HEK293 (cell line): Measurements from ENCODE around the gene LIN52.

ENCODE experiments used
- CTCF ChIA-PET: fragments of 350-600 bp; formaldehyde crosslinking; extraction: SDS; loops from one replicate; lab custom pipeline; 2021; ENCODE audit warnings: antibody characterized with exemption; lab: Yijun Ruan, JAX
- POLR2A ChIA-PET: fragments of 300-600 bp; formaldehyde crosslinking; extraction: SDS; loops from one replicate; lab custom pipeline; 2020; ENCODE audit warnings: antibody characterized with exemption, inconsistent platforms; lab: Yijun Ruan, JAX
- H3K27ac ChIP-seq: fragments of 200-500 bp; sonication (Bioruptor generic); 2 replicates; pipeline ENCODE4 v1.5.1; 2014; ENCODE audit warnings: low read depth, low read length, control low read depth, inconsistent platforms; ENCODE audit errors: extremely low read depth
- H3K36me3 ChIP-seq, 2 experiments: fragments of 200-500 bp in 1 of 2; sonication (Bioruptor generic) in 1 of 2; 1 replicate in 1 of 2; 2 replicates in 1 of 2; pipeline ENCODE4 v1.5.1; 2014 to 2017; ENCODE audit warnings: inconsistent platforms in 2 of 2, low read length in 2 of 2; ENCODE audit not compliant: control insufficient read depth in 2 of 2, insufficient read depth in 1 of 2
- H3K4me1 ChIP-seq: fragments of 200-500 bp; sonication (Bioruptor generic); 2 replicates; pipeline ENCODE4 v1.5.1; 2014; ENCODE audit warnings: mild to moderate bottlenecking, low read length, inconsistent platforms; ENCODE audit not compliant: control insufficient read depth, insufficient read depth
- H3K4me3 ChIP-seq: 2 replicates; pipeline ENCODE4 v1.5.1; 2011; ENCODE audit warnings: low read depth, mild to moderate bottlenecking, control low read depth, low read length, moderate library complexity
- H3K9me3 ChIP-seq: fragments of 200-500 bp; sonication (Bioruptor generic); 2 replicates; pipeline ENCODE4 v1.5.1; 2014; ENCODE audit warnings: low read depth, low read length, inconsistent platforms; ENCODE audit not compliant: control insufficient read depth, insufficient read depth
- EGR2 ChIP-seq: fragments of 450-650 bp; formaldehyde crosslinking; IDR thresholded peaks from 2 replicates; pipeline ENCODE4 v1.5.1; 2016; ENCODE audit warnings: low read depth, missing biosample characterization, missing genetic modification characterization
- GLI2 ChIP-seq: fragments of 450-650 bp; formaldehyde crosslinking; IDR thresholded peaks from 2 replicates; pipeline ENCODE4; 2017; ENCODE audit warnings: missing biosample characterization, missing genetic modification characterization, low read depth, borderline replicate concordance
- MYNN ChIP-seq: fragments of 450-650 bp; formaldehyde crosslinking; IDR thresholded peaks from 2 replicates; pipeline ENCODE4 v1.5.1; 2016; ENCODE audit warnings: missing biosample characterization, missing genetic modification characterization, borderline replicate concordance
- WT1 ChIP-seq: fragments of 450-650 bp; formaldehyde crosslinking; IDR thresholded peaks from 2 replicates; pipeline ENCODE4 v1.5.1; 2016; ENCODE audit warnings: missing biosample characterization, missing genetic modification characterization
- YY2 ChIP-seq: fragments of 450-650 bp; formaldehyde crosslinking; IDR thresholded peaks from 2 replicates; pipeline ENCODE4 v1.5.1; 2016; ENCODE audit warnings: missing biosample characterization, missing genetic modification characterization
- ZBTB17 ChIP-seq: fragments of 450-650 bp; formaldehyde crosslinking; IDR thresholded peaks from 2 replicates; pipeline ENCODE4 v1.5.1; 2016; ENCODE audit warnings: missing biosample characterization, missing genetic modification characterization
- ZBTB8A ChIP-seq: fragments of 450-650 bp; formaldehyde crosslinking; IDR thresholded peaks from 2 replicates; pipeline ENCODE4 v1.5.1; 2016; ENCODE audit warnings: missing biosample characterization, missing genetic modification characterization
- ZNF112 ChIP-seq: fragments of 450-650 bp; formaldehyde crosslinking; IDR thresholded peaks from 2 replicates; pipeline ENCODE4 v1.5.0; 2017; ENCODE audit warnings: missing biosample characterization, missing genetic modification characterization
- ZNF114 ChIP-seq: fragments of 450-650 bp; formaldehyde crosslinking; IDR thresholded peaks from 2 replicates; pipeline ENCODE4 v1.5.0; 2017; ENCODE audit warnings: missing biosample characterization, missing genetic modification characterization
- ZNF138 ChIP-seq: fragments of 450-650 bp; formaldehyde crosslinking; IDR thresholded peaks from 2 replicates; pipeline ENCODE4 v1.5.1; 2016; ENCODE audit warnings: missing biosample characterization, missing genetic modification characterization, borderline replicate concordance
- ZNF274 ChIP-seq, 2 experiments: fragments of 200-500 bp in 1 of 2; fragments of 450-650 bp in 1 of 2; sonication (Bioruptor generic) in 1 of 2; formaldehyde crosslinking in 1 of 2; IDR thresholded peaks; 2 replicates each; pipeline versions ENCODE4 v1.5.1 to v1.6.1; 2014 to 2016; ENCODE audit warnings: borderline replicate concordance in 1 of 2, inconsistent platforms in 1 of 2, low read length in 1 of 2, missing biosample characterization in 1 of 2, missing genetic modification characterization in 1 of 2
- ZNF37A ChIP-seq: fragments of 450-650 bp; IDR thresholded peaks from 2 replicates; pipeline ENCODE4 v1.5.1; 2018; ENCODE audit warnings: missing biosample characterization, missing genetic modification characterization
- ZNF391 ChIP-seq: fragments of 450-650 bp; formaldehyde crosslinking; IDR thresholded peaks from 2 replicates; pipeline ENCODE4 v1.5.1; 2016; ENCODE audit warnings: low read depth, missing biosample characterization, missing genetic modification characterization, borderline replicate concordance
- ZNF521 ChIP-seq: fragments of 450-650 bp; formaldehyde crosslinking; IDR thresholded peaks from 2 replicates; pipeline ENCODE4 v1.5.1; 2017; ENCODE audit warnings: missing biosample characterization, mild to moderate bottlenecking, missing genetic modification characterization
- ZNF560 ChIP-seq: fragments of 450-650 bp; formaldehyde crosslinking; IDR thresholded peaks from 2 replicates; pipeline ENCODE4 v1.5.1; 2017; ENCODE audit warnings: missing biosample characterization, missing genetic modification characterization, borderline replicate concordance
- ZNF585B ChIP-seq: fragments of 450-650 bp; formaldehyde crosslinking; IDR thresholded peaks from 2 replicates; pipeline ENCODE4 v1.5.1; 2016; ENCODE audit warnings: missing biosample characterization, missing genetic modification characterization
- ZNF600 ChIP-seq: fragments of 450-650 bp; formaldehyde crosslinking; IDR thresholded peaks from 2 replicates; pipeline ENCODE4 v1.5.1; 2016; ENCODE audit warnings: missing biosample characterization, missing genetic modification characterization
- ZNF670 ChIP-seq: fragments of 450-650 bp; formaldehyde crosslinking; IDR thresholded peaks from 2 replicates; pipeline ENCODE4 v1.5.1; 2016; ENCODE audit warnings: missing biosample characterization, missing genetic modification characterization, low read depth
- ZSCAN30 ChIP-seq: fragments of 450-650 bp; IDR thresholded peaks from 2 replicates; pipeline ENCODE4 v1.5.1; 2018; ENCODE audit warnings: missing biosample characterization, mild to moderate bottlenecking, missing genetic modification characterization, moderate library complexity
- TF ChIP-seq, protein P1 (sequence below): fragments of 450-650 bp; formaldehyde crosslinking; IDR thresholded peaks from 2 replicates; pipeline ENCODE4 v1.5.1; 2016; ENCODE audit warnings: missing biosample characterization, missing genetic modification characterization, borderline replicate concordance
- TF ChIP-seq, protein P2 (sequence below): sonication (generic); formaldehyde crosslinking; IDR thresholded peaks from 2 replicates; pipeline ENCODE4 v1.8.1; 2022; ENCODE audit warnings: mild to moderate bottlenecking, moderate library complexity, missing genetic modification reagents
- TF ChIP-seq, protein P3 (sequence below): fragments of 450-650 bp; formaldehyde crosslinking; IDR thresholded peaks from 2 replicates; pipeline ENCODE4 v1.5.1; 2016; ENCODE audit warnings: missing biosample characterization, missing genetic modification characterization
- TF ChIP-seq, protein P4 (sequence below): fragments of 450-650 bp; IDR thresholded peaks from 2 replicates; pipeline ENCODE4 v1.5.1; 2018; ENCODE audit warnings: missing biosample characterization, missing genetic modification characterization

Gene LIN52

DNA sequence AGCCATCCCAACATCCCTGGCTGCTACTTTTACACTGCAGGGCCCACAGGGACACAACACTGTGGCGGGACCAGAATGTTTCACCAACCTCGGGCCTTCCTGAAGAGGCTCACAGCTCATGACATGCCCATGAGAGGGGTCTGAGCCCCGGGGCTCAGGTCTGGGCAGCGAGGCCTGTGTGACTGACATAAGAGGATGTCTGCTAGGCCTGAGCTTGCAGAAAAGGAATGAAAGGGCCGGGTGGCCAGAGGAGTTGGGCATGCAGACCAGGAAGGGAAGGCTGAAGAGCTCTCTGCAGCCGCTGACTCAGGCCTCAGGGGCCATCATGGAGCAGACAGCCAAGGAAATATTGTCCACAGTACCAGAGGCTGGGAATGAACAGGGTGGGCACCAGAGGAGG is 136.2 kb downstream of the LIN52 start (continued):
- TF ChIP-seq, protein P1, sequence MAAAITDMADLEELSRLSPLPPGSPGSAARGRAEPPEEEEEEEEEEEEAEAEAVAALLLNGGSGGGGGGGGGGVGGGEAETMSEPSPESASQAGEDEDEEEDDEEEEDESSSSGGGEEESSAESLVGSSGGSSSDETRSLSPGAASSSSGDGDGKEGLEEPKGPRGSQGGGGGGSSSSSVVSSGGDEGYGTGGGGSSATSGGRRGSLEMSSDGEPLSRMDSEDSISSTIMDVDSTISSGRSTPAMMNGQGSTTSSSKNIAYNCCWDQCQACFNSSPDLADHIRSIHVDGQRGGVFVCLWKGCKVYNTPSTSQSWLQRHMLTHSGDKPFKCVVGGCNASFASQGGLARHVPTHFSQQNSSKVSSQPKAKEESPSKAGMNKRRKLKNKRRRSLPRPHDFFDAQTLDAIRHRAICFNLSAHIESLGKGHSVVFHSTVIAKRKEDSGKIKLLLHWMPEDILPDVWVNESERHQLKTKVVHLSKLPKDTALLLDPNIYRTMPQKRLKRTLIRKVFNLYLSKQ (tag by site-specific recombination) = no peak
- no peak for TF ChIP-seq ZNF600 (tag by site-specific recombination)
- TF ChIP-seq ZNF391 (tag by site-specific recombination) = no peak

DNA sequence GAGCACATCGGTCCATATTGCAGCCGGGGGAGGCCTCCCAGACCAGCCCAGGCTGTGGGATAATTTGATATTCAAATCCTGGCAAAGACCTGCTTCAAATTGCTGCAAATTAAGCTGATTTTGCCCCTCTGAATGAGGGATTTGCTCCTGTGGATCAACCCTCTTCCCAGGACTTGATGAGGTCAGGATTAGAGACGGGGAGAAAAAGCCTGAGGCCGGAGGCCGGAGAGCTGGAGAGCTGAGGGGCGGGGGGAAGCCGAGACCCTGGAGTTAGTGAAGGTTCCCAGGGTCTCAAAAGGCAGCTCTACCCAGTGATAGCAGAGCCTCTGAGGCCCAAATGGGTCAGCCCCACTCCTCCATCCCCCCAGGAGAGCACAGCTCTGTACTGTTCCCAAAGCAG is 137.0 kb downstream of the LIN52 start:
- CTCF ChIA-PET = interaction anchor here (1.0 to 2.2 kb wide), 4 partner anchors 14 to 36 kb away, joined by 3 to 7 read pairs (median 4); no protein-coding TSS in a partner anchor
- Histone ChIP-seq H3K4me1 (no peaks in the 10 kb centered on the region), H3K36me3 (no peaks in the 10 kb centered on the region)
- TF ChIP-seq ZBTB8A = no peak
- TF ChIP-seq YY2 (tag by site-specific recombination) = no peak
- no peak for TF ChIP-seq ZNF521 (tag by site-specific recombination)
- no peak for TF ChIP-seq GLI2 (tag by site-specific recombination)
- TF ChIP-seq, protein P2, sequence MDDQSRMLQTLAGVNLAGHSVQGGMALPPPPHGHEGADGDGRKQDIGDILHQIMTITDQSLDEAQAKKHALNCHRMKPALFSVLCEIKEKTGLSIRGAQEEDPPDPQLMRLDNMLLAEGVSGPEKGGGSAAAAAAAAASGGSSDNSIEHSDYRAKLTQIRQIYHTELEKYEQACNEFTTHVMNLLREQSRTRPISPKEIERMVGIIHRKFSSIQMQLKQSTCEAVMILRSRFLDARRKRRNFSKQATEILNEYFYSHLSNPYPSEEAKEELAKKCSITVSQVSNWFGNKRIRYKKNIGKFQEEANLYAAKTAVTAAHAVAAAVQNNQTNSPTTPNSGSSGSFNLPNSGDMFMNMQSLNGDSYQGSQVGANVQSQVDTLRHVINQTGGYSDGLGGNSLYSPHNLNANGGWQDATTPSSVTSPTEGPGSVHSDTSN (CRISPR knock-in tag) = no peak
- no peak for TF ChIP-seq ZSCAN30 (tag by site-specific recombination)
- TF ChIP-seq ZNF37A = no peak
- TF ChIP-seq ZNF560 = no peak
- TF ChIP-seq ZNF138 = no peak
- TF ChIP-seq EGR2 (tag by site-specific recombination) = no peak
- no peak for TF ChIP-seq ZNF670
- TF ChIP-seq, protein P3, sequence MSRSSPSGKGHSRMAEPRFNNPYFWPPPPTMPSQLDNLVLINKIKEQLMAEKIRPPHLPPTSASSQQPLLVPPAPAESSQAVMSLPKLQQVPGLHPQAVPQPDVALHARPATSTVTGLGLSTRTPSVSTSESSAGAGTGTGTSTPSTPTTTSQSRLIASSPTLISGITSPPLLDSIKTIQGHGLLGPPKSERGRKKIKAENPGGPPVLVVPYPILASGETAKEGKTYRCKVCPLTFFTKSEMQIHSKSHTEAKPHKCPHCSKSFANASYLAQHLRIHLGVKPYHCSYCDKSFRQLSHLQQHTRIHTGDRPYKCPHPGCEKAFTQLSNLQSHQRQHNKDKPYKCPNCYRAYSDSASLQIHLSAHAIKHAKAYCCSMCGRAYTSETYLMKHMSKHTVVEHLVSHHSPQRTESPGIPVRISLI (tag by site-specific recombination) = no peak
- no peak for TF ChIP-seq ZNF585B (tag by site-specific recombination)
- no peak for TF ChIP-seq ZNF274 (IDR thresholded peaks at IDR 0.05; ENCODE audit: low read length)
- TF ChIP-seq ZNF274 (tag by site-specific recombination; IDR thresholded peaks at IDR 0.05; ENCODE audit: borderline replicate concordance) = no peak
- TF ChIP-seq MYNN (tag by site-specific recombination) = no peak
- no peak for TF ChIP-seq ZNF112 (tag by site-specific recombination)
- no peak for TF ChIP-seq ZNF114 (tag by site-specific recombination)
- no peak for TF ChIP-seq WT1 (tag by site-specific recombination)
- no peak for TF ChIP-seq ZBTB17 (tag by site-specific recombination)
- TF ChIP-seq, protein P4, sequence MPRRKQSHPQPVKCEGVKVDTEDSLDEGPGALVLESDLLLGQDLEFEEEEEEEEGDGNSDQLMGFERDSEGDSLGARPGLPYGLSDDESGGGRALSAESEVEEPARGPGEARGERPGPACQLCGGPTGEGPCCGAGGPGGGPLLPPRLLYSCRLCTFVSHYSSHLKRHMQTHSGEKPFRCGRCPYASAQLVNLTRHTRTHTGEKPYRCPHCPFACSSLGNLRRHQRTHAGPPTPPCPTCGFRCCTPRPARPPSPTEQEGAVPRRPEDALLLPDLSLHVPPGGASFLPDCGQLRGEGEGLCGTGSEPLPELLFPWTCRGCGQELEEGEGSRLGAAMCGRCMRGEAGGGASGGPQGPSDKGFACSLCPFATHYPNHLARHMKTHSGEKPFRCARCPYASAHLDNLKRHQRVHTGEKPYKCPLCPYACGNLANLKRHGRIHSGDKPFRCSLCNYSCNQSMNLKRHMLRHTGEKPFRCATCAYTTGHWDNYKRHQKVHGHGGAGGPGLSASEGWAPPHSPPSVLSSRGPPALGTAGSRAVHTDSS (tag by site-specific recombination) = no peak
- TF ChIP-seq, all 188 proteins: peak for 0
- H3K9me3 ChIP-seq = no peaks in the 10 kb centered on the region
- H3K4me3 ChIP-seq = no peak overlapping the region
- POLR2A ChIA-PET = no interaction called here
- H3K27ac ChIP-seq = no peak overlapping the region
